Neural progenitor cell (in vitro differentiated cells): Measurements from ENCODE around the gene SPECC1L.

Experiments
- CTCF ChIP-seq: fragments of 200-600 bp; sonication (generic); IDR thresholded peaks from 2 replicates; pipeline ENCODE4 v1.5.1; 2017; ENCODE audit warnings: antibody characterized with exemption, mild to moderate bottlenecking
- EZH2 ChIP-seq: fragments of 200-600 bp; sonication (generic); IDR thresholded peaks from 2 replicates; pipeline ENCODE4 v1.6.1; 2017; ENCODE audit warnings: antibody characterized with exemption, mild to moderate bottlenecking, moderate library complexity
- EZH2phosphoT487 ChIP-seq: fragments of 200-600 bp; sonication (generic); IDR thresholded peaks from 2 replicates; pipeline ENCODE4 v1.6.1; 2017; ENCODE audit warnings: antibody characterized with exemption

DNA sequence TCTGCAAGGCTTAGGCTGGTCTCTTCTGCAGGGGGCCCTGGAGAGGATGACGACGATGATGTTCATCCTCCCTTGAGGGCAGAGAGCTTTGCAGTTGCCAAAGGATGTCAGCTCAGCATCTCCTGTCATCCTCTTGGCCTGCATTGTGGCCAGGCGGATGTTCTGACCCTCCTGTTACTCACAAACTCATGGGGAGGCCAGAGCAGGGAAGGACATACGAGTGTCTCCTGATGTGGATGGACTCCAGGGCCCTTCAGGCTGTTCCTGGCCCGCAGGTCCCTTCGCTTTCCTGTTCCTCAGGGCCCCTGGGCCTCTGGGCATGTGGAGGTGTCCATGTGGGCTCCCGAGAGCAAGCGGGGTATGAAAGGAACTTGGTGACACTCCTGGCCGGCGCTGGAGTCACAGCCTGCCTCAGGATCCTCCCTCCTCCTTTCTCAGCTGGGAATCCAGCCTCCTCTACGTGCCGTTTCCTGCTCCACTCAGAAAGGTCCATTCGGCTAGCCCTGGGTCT is 165.3 kb downstream of the SPECC1L start:
- TF ChIP-seq CTCF, result no peak
- no peak for TF ChIP-seq EZH2phosphoT487
- TF ChIP-seq EZH2, result no peak
